GM18520 (cell line): ENCODE data around the gene AHDC1.
"Not testable (repeated sequence)": the region's sequence is repeated elsewhere in the genome, so short reads cannot be mapped to it uniquely, and the experiment has no call there.

ENCODE experiments used
- ATAC-seq: cut with Tn5 transposase; IDR thresholded peaks from one replicate; pipeline ENCODE4 v1.9.1; 2021; ENCODE audit not compliant: unreplicated experiment

The AHDC1 gene

GRCh38 chr1:27603681-27604578 lies at the start of gene AHDC1:
Gene AHDC1, minus strand, starts transcription at chr1:27604144. Its CDS starts 52,029 bp downstream, at chr1:27552115.
- ATAC-seq: peak; percentile 54

GRCh38 chr1:27652111-27652864 lies 48.3 kb upstream of the AHDC1 start:
- no peak for ATAC-seq

- no peak for ATAC-seq
These were observed 46.7 kb upstream of the AHDC1 start for GRCh38 chr1:27650539-27651175.

- ATAC-seq: no peak
These were observed 46.2 kb upstream of the AHDC1 start for GRCh38 chr1:27650171-27650538.

GRCh38 chr1:27649306-27649635 lies 45.3 kb upstream of the AHDC1 start:
- ATAC-seq: no peak

- no peak for ATAC-seq
These were observed 44.8 kb upstream of the AHDC1 start for GRCh38 chr1:27648602-27649305.

GRCh38 chr1:27647328-27647727 lies 43.4 kb upstream of the AHDC1 start:
- ATAC-seq: no peak

GRCh38 chr1:27646676-27647075 lies 42.7 kb upstream of the AHDC1 start:
- no peak for ATAC-seq

- ATAC-seq: no peak
These were observed 41.1 kb upstream of the AHDC1 start for GRCh38 chr1:27645071-27645415.

GRCh38 chr1:27644369-27645070 lies 40.6 kb upstream of the AHDC1 start:
- ATAC-seq: no peak

- peak; percentile 48 for ATAC-seq
These were observed 39.8 kb upstream of the AHDC1 start for GRCh38 chr1:27643600-27644368.

- ATAC-seq: not testable (repeated sequence)
These were observed 36.6 kb upstream of the AHDC1 start for GRCh38 chr1:27640514-27640913.

- ATAC-seq: no peak
These were observed 34.9 kb upstream of the AHDC1 start for GRCh38 chr1:27638805-27639204.

- ATAC-seq: no peak
These were observed 34.2 kb upstream of the AHDC1 start for GRCh38 chr1:27638047-27638734.

- ATAC-seq: no peak
These were observed 31.6 kb upstream of the AHDC1 start for GRCh38 chr1:27635396-27636142.

GRCh38 chr1:27634985-27635367 lies 31.0 kb upstream of the AHDC1 start, which contains the start of gene FGR:
Gene FGR, minus strand, starts transcription at chr1:27635185. Its CDS starts 11,269 bp downstream, at chr1:27623916.
- ATAC-seq: no peak

- ATAC-seq: no peak
These were observed 30.4 kb upstream of the AHDC1 start for GRCh38 chr1:27634177-27634984.
